Gastrocnemius medialis (tissue), 4 donors: ENCODE results near the gene PHF12.
"Not testable (repeated sequence)": the region's sequence is repeated elsewhere in the genome, so short reads cannot be mapped to it uniquely, and the experiment has no call there.

Experiments
- CTCF ChIP-seq, 5 experiments: fragments of 450-650 bp in 3 of 5; fragments of 200-600 bp in 2 of 5; sonication (generic) in 2 of 5; IDR thresholded peaks in 4 of 5; conservative IDR thresholded peaks in 1 of 5; 1 replicate in 4 of 5; 2 replicates in 1 of 5; pipeline ENCODE4 v1.5.1; 2016 to 2019; ENCODE audit warnings: antibody characterized with exemption in 5 of 5, mild to moderate bottlenecking in 3 of 5, moderate library complexity in 3 of 5
- POLR2A ChIP-seq, 2 donors: fragments of 450-650 bp; IDR thresholded peaks; one replicate each; pipeline ENCODE4 v1.6.1; 2017; ENCODE audit warnings: antibody characterized with exemption in 2 of 2, mild to moderate bottlenecking in 2 of 2, moderate library complexity in 2 of 2

GRCh38 chr17:28893248-28894183, 57.8 kb downstream of the PHF12 start:
- not testable (repeated sequence) for TF ChIP-seq CTCF (IDR thresholded peaks at IDR 0.05 in 4 of 5, conservative IDR thresholded peaks at IDR 0.05 in 1 of 5); POLR2A (IDR thresholded peaks at IDR 0.05)
